PC-9 (cell line): Measurements from ENCODE around the gene COL5A1.

Experiments used
- EZH2 ChIP-seq: fragments of 200-600 bp; sonication (generic); IDR thresholded peaks from 2 replicates; pipeline ENCODE4 v1.8.0; 2017; ENCODE audit warnings: antibody characterized with exemption, low read depth
- TF ChIP-seq, protein P1 (sequence below): fragments of 200-600 bp; sonication (generic); conservative IDR thresholded peaks from 2 replicates; pipeline ENCODE4 v1.6.1; 2017; ENCODE audit warnings: mixed run types, antibody characterized with exemption, mild to moderate bottlenecking, moderate library complexity

- TF ChIP-seq, protein P1, sequence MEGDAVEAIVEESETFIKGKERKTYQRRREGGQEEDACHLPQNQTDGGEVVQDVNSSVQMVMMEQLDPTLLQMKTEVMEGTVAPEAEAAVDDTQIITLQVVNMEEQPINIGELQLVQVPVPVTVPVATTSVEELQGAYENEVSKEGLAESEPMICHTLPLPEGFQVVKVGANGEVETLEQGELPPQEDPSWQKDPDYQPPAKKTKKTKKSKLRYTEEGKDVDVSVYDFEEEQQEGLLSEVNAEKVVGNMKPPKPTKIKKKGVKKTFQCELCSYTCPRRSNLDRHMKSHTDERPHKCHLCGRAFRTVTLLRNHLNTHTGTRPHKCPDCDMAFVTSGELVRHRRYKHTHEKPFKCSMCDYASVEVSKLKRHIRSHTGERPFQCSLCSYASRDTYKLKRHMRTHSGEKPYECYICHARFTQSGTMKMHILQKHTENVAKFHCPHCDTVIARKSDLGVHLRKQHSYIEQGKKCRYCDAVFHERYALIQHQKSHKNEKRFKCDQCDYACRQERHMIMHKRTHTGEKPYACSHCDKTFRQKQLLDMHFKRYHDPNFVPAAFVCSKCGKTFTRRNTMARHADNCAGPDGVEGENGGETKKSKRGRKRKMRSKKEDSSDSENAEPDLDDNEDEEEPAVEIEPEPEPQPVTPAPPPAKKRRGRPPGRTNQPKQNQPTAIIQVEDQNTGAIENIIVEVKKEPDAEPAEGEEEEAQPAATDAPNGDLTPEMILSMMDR, result no peak
- no peak for TF ChIP-seq EZH2
Measured at GRCh38 chr9:134830926-134831720, 189.5 kb downstream of the COL5A1 start.
